ENCODE results near the gene ITPKB. TPM values are rescaled to one million over a fixed set of nuclear protein-coding genes. Genes with fewer than 3 reads are reported as not detected.
"Not testable (repeated sequence)": the region's sequence is repeated elsewhere in the genome, so short reads cannot be mapped to it uniquely, and the experiment has no call there.

Gene ITPKB
- total RNA-seq, 5 donors from 2014 or later (not counting 1 experiment from before 2014, with no cell fraction given), result 153 to 351 (median 179) TPM

DNA sequence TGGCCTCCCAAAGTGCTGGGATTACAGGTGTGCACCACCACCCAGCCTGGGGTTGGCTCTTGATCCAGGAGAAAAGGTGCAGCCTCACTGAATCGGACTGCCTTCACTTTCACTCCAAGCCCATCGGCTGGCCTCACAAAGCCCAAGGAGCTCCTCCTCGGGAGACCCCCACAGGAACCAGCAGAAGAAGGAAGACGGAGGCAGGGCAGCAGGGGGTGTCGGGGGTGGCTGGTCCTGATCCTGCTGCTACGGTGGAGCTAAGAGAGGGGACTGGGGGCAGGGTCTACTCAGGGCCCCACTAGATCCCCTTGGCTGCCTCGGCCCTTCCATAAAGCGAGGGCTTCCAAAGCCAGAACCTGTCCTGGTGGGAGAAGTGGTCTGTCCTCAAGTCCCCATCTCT is 96.7 kb downstream of the ITPKB start:
- DNase-seq (no peak), ATAC-seq (replicated peaks in 1 of 4) (no peak)
- peak overlapping the region in 1 of 3 donors; percentile 73 for H3K4me3 Mint-ChIP-seq
- Histone ChIP-seq H3K4me3 (ENCODE audit: control insufficient read depth in 1 of 2, extremely low read depth in 1 of 2, low read length in 1 of 2) (no peak overlapping the region), H3K36me3 (ENCODE audit: control insufficient read depth in 2 of 2, extremely low read depth in 1 of 2, insufficient read depth in 1 of 2, low read length in 1 of 2) (peaks cover 23 to 93% of the 10 kb centered on the region in 2 donors), H3K9me3 (no peaks in the 10 kb centered on the region), H3K27ac (ENCODE audit: low read length) (peak overlapping the region; percentile 57), H3K4me1 (ENCODE audit: control insufficient read depth in 1 of 2, extremely low read depth in 1 of 2, insufficient read depth in 2 of 2, low read length in 2 of 2) (peaks cover 39 to 77% of the 10 kb centered on the region in 2 experiments), H3K27me3 (replicated peaks in 1 of 2; ENCODE audit: control insufficient read depth in 2 of 2, extremely low read depth in 1 of 2, insufficient read depth in 2 of 2, low read length in 1 of 2) (no peaks in the 10 kb centered on the region)
- H3K27ac Mint-ChIP-seq, result peak overlapping the region; percentile 68 to 96
- 88% methylated on average over 6 of the region's 8 CpGs for WGBS (ENCODE audit: insufficient coverage)
- no peaks in the 10 kb centered on the region for H3K27me3 Mint-ChIP-seq
- H3K36me3 Mint-ChIP-seq, result peaks cover 29% of the 10 kb centered on the region
- H3K4me1 Mint-ChIP-seq, result peaks cover 57 to 79% (median 57%) of the 10 kb centered on the region in 3 donors
- ChIA-PET CTCF (no interaction called here), POLR2A (interaction anchor here (0.6 to 1.6 kb wide), 2 partner anchors 45 to 289 kb away, joined by 3 read pairs; no protein-coding TSS in a partner anchor)
- no peaks in the 10 kb centered on the region for H3K9me3 Mint-ChIP-seq

DNA sequence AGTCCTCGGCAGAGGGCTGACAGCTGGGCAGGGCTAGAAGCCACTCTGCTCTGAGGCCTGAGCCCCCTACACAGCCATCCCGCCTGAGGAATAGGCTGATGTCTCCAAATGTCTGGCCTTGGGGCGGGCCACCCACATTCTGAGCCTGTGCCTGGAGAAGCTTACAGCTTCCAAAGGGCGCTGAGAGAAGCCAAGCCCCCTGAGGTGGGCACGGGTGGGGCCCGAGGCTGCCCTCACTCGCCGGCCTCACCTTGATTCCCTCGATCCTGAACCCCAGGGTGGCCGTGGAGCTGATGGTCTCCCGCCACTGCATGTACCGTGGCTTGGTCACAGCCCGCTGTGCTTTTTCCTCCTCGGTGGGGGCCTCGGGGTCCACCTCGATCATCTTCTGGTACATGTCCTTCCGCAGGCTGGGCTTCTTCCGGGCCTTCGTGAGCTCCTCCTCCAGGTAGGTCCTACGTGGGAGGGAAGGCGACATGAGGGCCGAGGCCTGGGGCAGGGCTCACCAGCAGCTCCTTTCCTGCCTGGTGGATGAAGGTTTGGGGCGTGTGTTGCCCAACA is 97.3 kb downstream of the ITPKB start:
- peaks cover 57 to 79% (median 57%) of the 10 kb centered on the region in 3 donors for H3K4me1 Mint-ChIP-seq
- peaks cover 37 to 76% of the 10 kb centered on the region in 2 experiments for H3K4me1 ChIP-seq (ENCODE audit: control insufficient read depth in 1 of 2, extremely low read depth in 1 of 2, insufficient read depth in 2 of 2, low read length in 2 of 2)
- no peaks in the 10 kb centered on the region for H3K27me3 Mint-ChIP-seq
- CTCF ChIA-PET, result no interaction called here
- no peaks in the 10 kb centered on the region for H3K9me3 ChIP-seq
- WGBS (ENCODE audit: insufficient coverage), result 98% methylated on average over 22 of the region's 23 CpGs
- H3K4me3 Mint-ChIP-seq, result no peak overlapping the region
- DNase-seq (no peak), ATAC-seq (replicated peaks in 1 of 4) (no peak)
- peaks cover 17 to 93% of the 10 kb centered on the region in 2 donors for H3K36me3 ChIP-seq (ENCODE audit: control insufficient read depth in 2 of 2, extremely low read depth in 1 of 2, insufficient read depth in 1 of 2, low read length in 1 of 2)
- no peak overlapping the region for H3K4me3 ChIP-seq (ENCODE audit: control insufficient read depth in 1 of 2, extremely low read depth in 1 of 2, low read length in 1 of 2)
- POLR2A ChIA-PET, result interaction anchor here in 1 of 2 donors (1.6 kb wide), 1 partner anchor 46 kb away, joined by 3 read pairs; no protein-coding TSS in a partner anchor
- no peak overlapping the region for H3K27ac ChIP-seq (ENCODE audit: low read length)
- peaks cover 32% of the 10 kb centered on the region for H3K36me3 Mint-ChIP-seq
- no peaks in the 10 kb centered on the region for H3K27me3 ChIP-seq (replicated peaks in 1 of 2; ENCODE audit: control insufficient read depth in 2 of 2, extremely low read depth in 1 of 2, insufficient read depth in 2 of 2, low read length in 1 of 2)
- H3K9me3 Mint-ChIP-seq, result no peaks in the 10 kb centered on the region
- H3K27ac Mint-ChIP-seq, result peak overlapping the region; percentile 39 to 68

DNA sequence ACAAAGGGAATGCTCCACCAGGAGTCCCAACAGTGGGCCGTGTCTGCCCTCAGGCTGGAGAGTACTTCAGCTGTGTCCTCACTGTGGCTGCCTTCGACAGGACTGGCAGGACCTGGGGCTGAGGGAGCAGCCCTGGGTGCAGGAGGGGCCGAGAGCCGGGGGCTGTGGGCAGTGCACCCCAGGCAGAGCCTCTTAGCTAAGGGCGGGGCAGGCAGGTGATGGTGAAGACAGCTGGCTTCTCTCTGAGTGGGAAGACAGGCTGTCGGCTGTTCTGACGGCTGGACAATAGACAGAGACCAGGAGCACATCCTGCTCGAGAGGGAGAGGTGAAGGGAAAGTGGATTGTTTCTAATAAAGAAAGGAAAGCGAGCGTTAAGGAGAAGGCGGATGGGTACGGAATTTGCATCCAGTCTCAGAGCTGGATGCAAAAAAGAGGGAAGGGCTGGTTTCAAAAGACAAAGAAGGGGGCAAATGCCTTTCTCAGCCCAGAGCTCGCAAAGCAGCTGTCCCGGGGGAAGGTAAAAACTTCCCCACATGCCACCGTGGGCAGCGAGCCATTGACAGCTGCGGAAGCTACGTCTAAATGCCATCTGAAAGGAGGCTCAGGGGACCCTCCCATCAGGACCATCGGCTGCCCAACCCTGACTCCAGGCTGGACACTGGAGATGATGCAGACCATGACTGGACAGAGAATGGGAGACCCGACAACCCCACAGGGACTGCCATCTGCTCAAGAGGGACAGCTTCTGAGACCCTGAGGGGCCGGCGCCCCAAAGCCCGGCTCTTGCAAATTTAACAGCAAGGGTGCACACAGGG is 98.6 kb downstream of the ITPKB start:
- Histone ChIP-seq H3K9me3 (no peaks in the 10 kb centered on the region), H3K27me3 (replicated peaks in 1 of 2; ENCODE audit: control insufficient read depth in 2 of 2, extremely low read depth in 1 of 2, insufficient read depth in 2 of 2, low read length in 1 of 2) (no peaks in the 10 kb centered on the region), H3K36me3 (ENCODE audit: control insufficient read depth in 2 of 2, extremely low read depth in 1 of 2, insufficient read depth in 1 of 2, low read length in 1 of 2) (peaks cover 15 to 93% of the 10 kb centered on the region in 2 donors), H3K4me3 (ENCODE audit: control insufficient read depth in 1 of 2, extremely low read depth in 1 of 2, low read length in 1 of 2) (no peak overlapping the region), H3K4me1 (ENCODE audit: control insufficient read depth in 1 of 2, extremely low read depth in 1 of 2, insufficient read depth in 2 of 2, low read length in 2 of 2) (peaks cover 38 to 75% of the 10 kb centered on the region in 2 experiments), H3K27ac (ENCODE audit: low read length) (no peak overlapping the region)
- Mint-ChIP-seq H3K27ac (peak overlapping the region; percentile 67 to 73), H3K36me3 (peaks cover 24% of the 10 kb centered on the region), H3K4me3 (no peak overlapping the region), H3K9me3 (no peaks in the 10 kb centered on the region), H3K27me3 (no peaks in the 10 kb centered on the region), H3K4me1 (peaks cover 55 to 78% (median 57%) of the 10 kb centered on the region in 3 donors)
- ChIA-PET POLR2A (interaction anchor here in 1 of 2 donors (0.7 to 1.6 kb wide), 2 partner anchors 24 to 47 kb away, joined by 3 read pairs; no protein-coding TSS in a partner anchor), CTCF (interaction anchor here in 1 of 2 donors (0.9 kb wide), 1 partner anchor 22 kb away, joined by 3 read pairs; no protein-coding TSS in a partner anchor)
- ATAC-seq (replicated peaks in 1 of 4), result no peak
- no peak for DNase-seq
- 93% methylated on average over 19 of the region's 23 CpGs for WGBS (ENCODE audit: insufficient coverage)

DNA sequence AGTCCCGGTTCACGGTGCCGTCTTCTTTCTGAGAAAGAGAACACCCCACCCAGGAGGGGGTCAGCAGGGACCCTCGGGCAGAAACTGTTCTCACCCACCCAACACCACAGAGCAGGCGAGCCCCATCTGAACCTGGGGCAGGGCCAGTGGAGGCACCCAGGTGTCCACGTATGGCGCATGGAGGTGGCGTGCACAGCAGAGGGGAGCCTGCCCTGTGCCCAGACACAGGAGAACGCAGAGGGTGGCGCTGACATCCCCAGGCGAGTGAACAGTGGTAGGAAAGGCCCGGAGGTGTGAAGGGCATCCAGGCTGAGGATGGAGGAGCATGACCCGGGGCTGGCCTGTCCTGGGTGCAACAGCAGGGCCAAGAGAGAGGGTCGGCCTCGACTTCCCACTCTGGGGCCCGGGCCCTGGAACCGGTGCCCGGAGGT is 99.4 kb downstream of the ITPKB start:
- Mint-ChIP-seq H3K9me3 (no peaks in the 10 kb centered on the region), H3K36me3 (peaks cover 30% of the 10 kb centered on the region), H3K27me3 (no peaks in the 10 kb centered on the region), H3K27ac (peak overlapping the region; percentile 43 to 58), H3K4me3 (no peak overlapping the region), H3K4me1 (peaks cover 55 to 77% (median 56%) of the 10 kb centered on the region in 3 donors)
- Histone ChIP-seq H3K9me3 (no peaks in the 10 kb centered on the region), H3K4me1 (ENCODE audit: control insufficient read depth in 1 of 2, extremely low read depth in 1 of 2, insufficient read depth in 2 of 2, low read length in 2 of 2) (peaks cover 35 to 75% of the 10 kb centered on the region in 2 experiments), H3K4me3 (ENCODE audit: control insufficient read depth in 1 of 2, extremely low read depth in 1 of 2, low read length in 1 of 2) (no peak overlapping the region), H3K36me3 (ENCODE audit: control insufficient read depth in 2 of 2, extremely low read depth in 1 of 2, insufficient read depth in 1 of 2, low read length in 1 of 2) (peaks cover 15 to 89% of the 10 kb centered on the region in 2 donors), H3K27ac (ENCODE audit: low read length) (no peak overlapping the region), H3K27me3 (replicated peaks in 1 of 2; ENCODE audit: control insufficient read depth in 2 of 2, extremely low read depth in 1 of 2, insufficient read depth in 2 of 2, low read length in 1 of 2) (no peaks in the 10 kb centered on the region)
- POLR2A ChIA-PET, result no interaction called here
- WGBS (ENCODE audit: insufficient coverage), result 89% methylated on average over 16 of the region's 18 CpGs
- DNase-seq (no peak), ATAC-seq (replicated peaks in 1 of 4) (no peak)
- CTCF ChIA-PET, result no interaction called here

DNA sequence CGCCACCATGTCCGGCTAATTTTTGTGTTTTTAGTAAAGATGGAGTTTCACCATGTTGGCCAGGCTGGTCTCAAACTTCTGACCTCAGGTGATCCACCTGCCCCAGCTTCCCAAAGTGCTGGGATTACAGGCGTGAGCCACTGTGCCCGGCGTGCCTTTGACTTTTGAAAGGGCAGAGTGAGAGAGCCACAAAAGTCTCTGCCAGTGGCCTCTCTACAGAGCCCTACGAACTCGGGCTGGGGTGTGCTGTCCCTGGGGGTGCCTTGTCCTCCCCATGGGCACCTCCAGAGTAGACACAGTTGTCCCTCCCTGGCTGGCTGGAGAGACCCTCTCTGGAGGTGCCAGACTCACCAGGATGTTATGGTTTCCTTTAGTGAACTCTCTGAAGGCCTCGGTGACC is 99.9 kb downstream of the ITPKB start:
- peaks cover 15 to 91% of the 10 kb centered on the region in 2 donors for H3K36me3 ChIP-seq (ENCODE audit: control insufficient read depth in 2 of 2, extremely low read depth in 1 of 2, insufficient read depth in 1 of 2, low read length in 1 of 2)
- H3K4me3 ChIP-seq (ENCODE audit: control insufficient read depth in 1 of 2, extremely low read depth in 1 of 2, low read length in 1 of 2); H3K27ac ChIP-seq (ENCODE audit: low read length); H3K4me3 Mint-ChIP-seq; ATAC-seq (replicated peaks in 1 of 4); H3K9me3 ChIP-seq; H3K9me3 Mint-ChIP-seq; H3K27me3 ChIP-seq (replicated peaks in 1 of 2; ENCODE audit: control insufficient read depth in 2 of 2, extremely low read depth in 1 of 2, insufficient read depth in 2 of 2, low read length in 1 of 2); H3K27me3 Mint-ChIP-seq: not testable (repeated sequence)
- ChIA-PET CTCF (interaction anchor here in 1 of 2 donors (0.6 to 0.7 kb wide), 2 partner anchors 10 to 35 kb away, joined by 3 read pairs; no protein-coding TSS in a partner anchor), POLR2A (interaction anchor here (0.6 to 0.7 kb wide), 2 partner anchors 18 to 50 kb away, joined by 7 to 9 read pairs; no protein-coding TSS in a partner anchor)
- Mint-ChIP-seq H3K4me1 (peaks cover 55 to 77% (median 56%) of the 10 kb centered on the region in 3 donors), H3K27ac (peak overlapping the region; percentile 58 to 67), H3K36me3 (peaks cover 34% of the 10 kb centered on the region)
- DNase-seq, result peak in 1 of 35 experiments; percentile 0
- 96% methylated on average over 5 of the region's 8 CpGs for WGBS (ENCODE audit: insufficient coverage)
- H3K4me1 ChIP-seq (ENCODE audit: control insufficient read depth in 1 of 2, extremely low read depth in 1 of 2, insufficient read depth in 2 of 2, low read length in 2 of 2), result peaks cover 32 to 75% of the 10 kb centered on the region in 2 experiments

DNA sequence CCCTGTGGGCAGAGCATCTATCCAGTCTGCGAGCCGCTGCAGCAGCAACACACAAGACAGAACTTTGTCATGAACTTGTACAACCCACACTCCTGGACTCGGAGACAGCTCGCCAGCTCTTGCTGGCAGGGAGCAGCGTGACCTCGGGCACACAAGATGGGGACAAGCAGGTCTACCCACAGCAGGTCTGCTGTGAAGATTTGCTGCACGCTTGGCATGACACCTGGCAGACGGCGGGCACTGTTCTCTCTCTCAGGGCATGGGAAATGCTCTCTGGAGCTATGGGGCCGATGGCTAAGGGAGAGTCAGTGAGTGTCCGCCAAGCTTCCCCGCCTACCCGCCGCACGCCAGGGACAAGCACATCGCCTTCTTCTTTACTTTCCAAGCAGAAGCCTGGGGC is 100.5 kb downstream of the ITPKB start:
- H3K4me1 ChIP-seq (ENCODE audit: control insufficient read depth in 1 of 2, extremely low read depth in 1 of 2, insufficient read depth in 2 of 2, low read length in 2 of 2), result peaks cover 28 to 75% of the 10 kb centered on the region in 2 experiments
- no peak overlapping the region for H3K4me3 ChIP-seq (ENCODE audit: control insufficient read depth in 1 of 2, extremely low read depth in 1 of 2, low read length in 1 of 2)
- H3K36me3 Mint-ChIP-seq, result peaks cover 35% of the 10 kb centered on the region
- ATAC-seq (replicated peaks in 1 of 4), result no peak
- ChIA-PET CTCF (interaction anchor here in 1 of 2 donors (0.6 to 0.7 kb wide), 2 partner anchors 11 to 35 kb away, joined by 3 read pairs; no protein-coding TSS in a partner anchor), POLR2A (interaction anchor here in 1 of 2 donors (0.7 kb wide), 1 partner anchor 50 kb away, joined by 9 read pairs; no protein-coding TSS in a partner anchor)
- H3K27me3 Mint-ChIP-seq, result no peaks in the 10 kb centered on the region
- H3K27me3 ChIP-seq (replicated peaks in 1 of 2; ENCODE audit: control insufficient read depth in 2 of 2, extremely low read depth in 1 of 2, insufficient read depth in 2 of 2, low read length in 1 of 2), result no peaks in the 10 kb centered on the region
- H3K9me3 Mint-ChIP-seq, result no peaks in the 10 kb centered on the region
- H3K9me3 ChIP-seq, result no peaks in the 10 kb centered on the region
- H3K4me3 Mint-ChIP-seq, result no peak overlapping the region
- peaks cover 54 to 76% (median 55%) of the 10 kb centered on the region in 3 donors for H3K4me1 Mint-ChIP-seq
- H3K36me3 ChIP-seq (ENCODE audit: control insufficient read depth in 2 of 2, extremely low read depth in 1 of 2, insufficient read depth in 1 of 2, low read length in 1 of 2), result peaks cover 15 to 92% of the 10 kb centered on the region in 2 donors
- H3K27ac Mint-ChIP-seq, result peak overlapping the region; percentile 28 to 67
- 93% methylated on average over 10 of the region's 16 CpGs for WGBS (ENCODE audit: insufficient coverage)
- DNase-seq, result peak in 1 of 35 experiments; percentile 1
- no peak overlapping the region for H3K27ac ChIP-seq (ENCODE audit: low read length)

Measured in T-cell (primary cell).